Skeletal muscle tissue (tissue), 4 donors: ENCODE results near the gene SSBP4. TPM values are rescaled to one million over a fixed set of nuclear protein-coding genes. Genes with fewer than 3 reads are reported as not detected.

Experiments
- H3K27ac ChIP-seq: one replicate; pipeline ENCODE4 v1.7.0; 2013; ENCODE audit warnings: mild to moderate bottlenecking, low read depth, low read length, inconsistent platforms
- H3K27me3 ChIP-seq, 3 donors: one replicate each; pipeline ENCODE4 v1.7.0; 2013; ENCODE audit warnings: low read length in 3 of 3; ENCODE audit not compliant: control insufficient read depth in 3 of 3, insufficient read depth in 3 of 3
- H3K36me3 ChIP-seq, 3 donors: one replicate each; pipeline ENCODE4 v1.7.0; 2013; ENCODE audit warnings: low read length in 3 of 3; ENCODE audit not compliant: control insufficient read depth in 3 of 3, insufficient read depth in 3 of 3
- H3K4me1 ChIP-seq, 3 donors: one replicate each; pipeline ENCODE4 v1.7.0; 2013; ENCODE audit warnings: low read length in 3 of 3, mild to moderate bottlenecking in 3 of 3; ENCODE audit not compliant: control insufficient read depth in 3 of 3, insufficient read depth in 3 of 3
- H3K4me3 ChIP-seq, 3 donors: one replicate each; pipeline ENCODE4 v1.7.0; 2013; ENCODE audit warnings: low read length in 3 of 3
- H3K9ac ChIP-seq, 3 donors: one replicate each; pipeline ENCODE4 v1.7.0; 2013; ENCODE audit warnings: low read length in 3 of 3, mild to moderate bottlenecking in 3 of 3, moderate library complexity in 2 of 3, low read depth in 1 of 3
- H3K9me3 ChIP-seq, 3 donors: one replicate each; pipeline ENCODE4 v1.7.0; 2013; ENCODE audit warnings: low read length in 3 of 3; ENCODE audit not compliant: control insufficient read depth in 3 of 3
- total RNA-seq: library from RNA; depleted of rRNA; stranded (reverse); fragments of >200 nt; gene quantifications from one replicate; pipeline ENCODE4 v1.2.3, GENCODE V29; 2014
- donor health status: Osteomylitis.

The SSBP4 gene
- total RNA-seq, 1 donor from 2014 or later: 79.3 TPM

DNA sequence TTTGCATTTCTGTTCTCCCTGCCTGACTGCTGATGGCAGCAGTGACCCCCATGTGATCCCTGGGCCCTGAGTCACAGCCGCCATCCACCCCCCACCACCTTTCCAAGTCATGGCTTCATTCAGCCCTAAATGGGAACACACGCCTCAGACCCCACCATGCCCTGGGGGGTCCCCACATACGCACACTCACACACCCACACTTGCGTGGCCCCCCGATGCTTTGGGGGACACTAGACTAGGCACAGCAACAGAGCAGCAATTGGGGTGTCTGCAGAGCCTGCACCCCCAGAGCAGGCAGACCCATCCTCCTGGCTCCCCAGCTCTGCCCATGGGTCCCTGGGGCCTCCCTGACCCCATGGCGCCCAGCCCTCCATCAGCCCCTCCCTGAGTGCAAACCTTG, 24.2 kb downstream of the SSBP4 start:
- H3K36me3 ChIP-seq: peaks cover 40 to 45% (median 43%) of the 10 kb centered on the region in 3 donors
- H3K4me3 ChIP-seq: no peak overlapping the region
- H3K4me1 ChIP-seq: peaks cover 9 to 14% (median 10%) of the 10 kb centered on the region in 3 donors

GRCh38 chr19:18443831-18444230, 24.6 kb downstream of the SSBP4 start:
- Histone ChIP-seq H3K4me1 (peaks cover 5 to 11% (median 6%) of the 10 kb centered on the region in 3 donors), H3K27ac (no peak overlapping the region), H3K36me3 (peaks cover 44 to 49% (median 48%) of the 10 kb centered on the region in 3 donors), H3K27me3 (peaks cover 0 to 8% (median 7%) of the 10 kb centered on the region in 3 donors), H3K9ac (no peak overlapping the region), H3K4me3 (no peak overlapping the region), H3K9me3 (no peaks in the 10 kb centered on the region)

More for the DNA sequence above, 24.2 kb downstream of the SSBP4 start:
- no peaks in the 10 kb centered on the region for H3K9me3 ChIP-seq
- peaks cover 0 to 13% (median 8%) of the 10 kb centered on the region in 3 donors for H3K27me3 ChIP-seq
- H3K9ac ChIP-seq: no peak overlapping the region
- H3K27ac ChIP-seq: no peak overlapping the region

GRCh38 chr19:18444513-18444912, 25.3 kb downstream of the SSBP4 start:
- Histone ChIP-seq H3K9ac (no peak overlapping the region), H3K27me3 (peaks cover 0 to 2% (median under 1%) of the 10 kb centered on the region in 3 donors), H3K9me3 (no peaks in the 10 kb centered on the region), H3K4me1 (peaks cover 0 to 7% (median 2%) of the 10 kb centered on the region in 3 donors), H3K27ac (no peak overlapping the region), H3K36me3 (peaks cover 51 to 56% (median 55%) of the 10 kb centered on the region in 3 donors), H3K4me3 (no peak overlapping the region)

GRCh38 chr19:18445262-18445948, 26.2 kb downstream of the SSBP4 start:
- H3K27me3 ChIP-seq: no peaks in the 10 kb centered on the region
- no peak overlapping the region for H3K9ac ChIP-seq
- peaks cover 59 to 65% (median 63%) of the 10 kb centered on the region in 3 donors for H3K36me3 ChIP-seq
- H3K4me3 ChIP-seq: no peak overlapping the region
- H3K9me3 ChIP-seq: no peaks in the 10 kb centered on the region
- peaks cover 0 to 4% (median 2%) of the 10 kb centered on the region in 3 donors for H3K4me1 ChIP-seq
- no peak overlapping the region for H3K27ac ChIP-seq

- peaks cover 6 to 12% (median 9%) of the 10 kb centered on the region in 3 donors for H3K4me1 ChIP-seq
- H3K9ac ChIP-seq: no peak overlapping the region
- H3K36me3 ChIP-seq: peaks cover 63 to 70% (median 65%) of the 10 kb centered on the region in 3 donors
- no peaks in the 10 kb centered on the region for H3K9me3 ChIP-seq
- H3K27ac ChIP-seq: no peak overlapping the region
- H3K4me3 ChIP-seq: no peak overlapping the region
- H3K27me3 ChIP-seq: no peaks in the 10 kb centered on the region
Measured at GRCh38 chr19:18446145-18446810, 27.1 kb downstream of the SSBP4 start.

DNA sequence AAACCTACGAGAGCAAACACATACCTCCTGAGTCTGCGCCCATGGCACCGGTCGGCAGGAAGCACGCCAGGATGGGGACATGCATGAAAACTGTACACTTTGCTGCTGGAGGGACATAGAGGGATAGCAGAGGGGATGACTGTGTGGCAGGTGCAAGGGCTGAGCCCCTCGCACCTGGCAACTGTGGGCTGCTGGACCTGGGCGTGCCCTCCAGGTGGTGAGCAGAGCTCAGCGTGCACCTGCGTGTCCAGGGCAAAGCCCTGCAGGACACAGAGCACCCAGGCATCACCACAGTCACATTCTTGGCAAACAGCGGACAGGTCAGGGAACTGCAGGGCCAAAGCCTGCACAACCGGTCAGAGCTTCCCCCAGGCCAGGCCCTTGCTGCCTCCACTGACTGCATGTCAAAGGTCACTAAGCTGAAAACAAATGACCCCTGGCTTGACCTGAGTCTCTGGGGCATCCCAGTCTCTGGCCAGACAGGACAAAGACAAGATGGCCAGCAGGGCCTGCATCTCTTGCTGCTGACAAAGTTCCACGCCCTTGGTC, 27.7 kb downstream of the SSBP4 start:
- Histone ChIP-seq H3K36me3 (peaks cover 65 to 74% (median 67%) of the 10 kb centered on the region in 3 donors), H3K4me3 (no peak overlapping the region), H3K9ac (no peak overlapping the region), H3K27me3 (no peaks in the 10 kb centered on the region), H3K4me1 (peaks cover 6 to 18% (median 11%) of the 10 kb centered on the region in 3 donors), H3K27ac (no peak overlapping the region), H3K9me3 (no peaks in the 10 kb centered on the region)

DNA sequence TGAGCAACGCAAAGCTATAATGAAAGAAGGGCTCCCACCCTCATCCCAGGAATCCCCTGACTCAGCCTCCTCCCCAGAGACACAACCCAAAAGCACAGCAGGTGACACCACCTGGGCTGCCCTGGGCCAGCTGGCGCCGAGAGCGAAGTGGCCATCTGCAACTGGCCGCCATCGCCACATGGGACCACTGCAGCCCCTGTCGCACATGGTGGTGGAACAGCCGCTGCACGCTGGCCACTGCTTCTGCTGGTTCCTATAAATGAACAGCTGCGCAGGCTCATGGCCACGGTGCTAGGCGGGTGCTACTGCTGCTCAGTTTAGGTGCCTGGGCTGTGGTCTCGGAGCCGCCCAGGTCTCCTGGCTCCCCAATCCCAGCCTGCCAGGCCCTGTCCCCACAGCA, 30.4 kb downstream of the SSBP4 start:
- Histone ChIP-seq H3K27me3 (no peaks in the 10 kb centered on the region), H3K9ac (no peak overlapping the region), H3K27ac (no peak overlapping the region), H3K36me3 (peaks cover 52 to 65% (median 63%) of the 10 kb centered on the region in 3 donors), H3K9me3 (no peaks in the 10 kb centered on the region), H3K4me3 (no peak overlapping the region), H3K4me1 (peaks cover 10 to 30% (median 14%) of the 10 kb centered on the region in 3 donors)

DNA sequence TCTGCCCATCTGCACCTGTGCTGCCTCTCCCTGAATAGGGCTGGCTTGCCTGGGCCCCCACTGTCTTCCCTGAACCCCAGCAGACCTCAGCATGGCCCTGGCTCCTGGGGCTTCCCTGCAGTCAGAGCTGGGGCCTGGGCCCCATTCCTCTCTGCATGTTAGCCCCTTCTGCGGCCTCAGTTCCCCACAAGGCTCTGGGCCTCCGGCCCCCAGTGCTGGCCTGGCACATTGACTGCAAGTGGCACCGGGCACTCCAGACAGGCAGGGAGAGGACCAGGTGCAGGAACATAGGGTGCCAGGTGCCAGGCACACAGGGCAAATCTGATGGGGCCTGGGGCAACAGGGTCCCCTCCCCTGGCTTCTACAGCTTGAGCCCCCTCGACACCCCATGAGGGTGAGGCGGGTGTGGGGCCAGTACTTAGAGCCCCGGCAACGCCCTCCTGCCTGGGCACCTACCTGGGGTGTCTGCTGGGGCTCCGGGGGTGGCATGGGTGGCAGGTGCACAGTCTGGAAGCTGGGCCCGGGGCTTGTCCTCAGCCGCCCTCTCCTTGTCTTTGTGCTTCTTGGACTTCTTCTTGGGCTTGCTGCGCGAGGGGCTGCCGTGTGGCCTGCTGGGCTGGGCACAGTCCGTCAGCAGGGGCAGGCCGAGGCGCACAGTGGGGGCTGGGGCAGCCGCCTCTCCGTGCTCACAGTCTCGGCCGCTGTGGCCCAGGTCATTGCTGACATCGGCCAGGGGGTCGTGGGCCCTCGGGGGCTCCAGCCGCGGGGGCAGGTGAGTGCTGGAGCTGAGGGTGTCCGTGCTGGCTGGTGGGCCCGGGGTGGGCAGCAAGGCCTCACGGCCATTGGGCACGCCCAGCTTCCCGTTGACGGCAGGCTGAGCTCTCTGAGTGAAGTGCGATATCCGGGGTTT, 31.1 kb downstream of the SSBP4 start:
- Histone ChIP-seq H3K27me3 (no peaks in the 10 kb centered on the region), H3K27ac (no peak overlapping the region), H3K9ac (peak overlapping the region in 1 of 3 donors; percentile 14), H3K36me3 (peaks cover 48 to 60% (median 58%) of the 10 kb centered on the region in 3 donors), H3K4me1 (peaks cover 10 to 30% (median 14%) of the 10 kb centered on the region in 3 donors), H3K4me3 (no peak overlapping the region), H3K9me3 (no peaks in the 10 kb centered on the region)
